ENCODE data around the gene DTNB. TPM values are rescaled to one million over a fixed set of nuclear protein-coding genes. Genes with fewer than 3 reads are reported as not detected.

Gene DTNB
- total RNA-seq, 1 experiment from 2014 or later, result 51.9 TPM

DNA sequence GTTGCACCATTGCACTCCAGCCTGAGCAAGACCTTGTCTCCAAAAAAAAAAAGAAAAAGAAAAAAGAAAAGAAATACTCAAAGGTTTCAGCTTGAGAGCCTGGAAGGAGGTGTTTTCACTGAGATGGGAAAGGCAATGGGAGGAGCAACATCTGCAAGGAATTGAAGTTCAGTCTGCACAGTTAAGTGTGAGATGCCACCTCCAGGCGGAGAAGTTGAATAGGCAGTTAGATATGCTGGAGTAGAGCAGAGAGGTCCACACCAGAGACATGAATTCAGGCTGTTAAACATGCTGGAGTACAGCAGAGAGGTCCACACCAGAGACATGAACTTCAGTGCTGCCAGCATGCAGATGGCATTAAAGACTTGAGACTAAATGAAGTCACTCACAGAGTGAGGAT is 41.4 kb upstream of the DTNB start:
- intact Hi-C loops (cut with micrococcal nuclease; ENCODE audit: unreplicated experiment), result no loop called here
- H3F3A ChIP-seq (ENCODE audit: insufficient read depth, low read depth), result no peaks in the 10 kb centered on the region; the same call in 1 of the 2 replicates
- POLR2A ChIA-PET (ENCODE audit: unreplicated experiment), result interaction anchor here (0.5 kb wide), 1 partner anchor 71 kb away, joined by 3 read pairs; no protein-coding TSS in a partner anchor
- no peaks in the 10 kb centered on the region for H4K20me1 ChIP-seq (ENCODE audit: insufficient read depth)
- no peak overlapping the region for H3K4me3 ChIP-seq
- H3K36me3 ChIP-seq (ENCODE audit: low read depth), result no peaks in the 10 kb centered on the region
- H3K27me3 ChIP-seq (ENCODE audit: insufficient read depth, low read depth), result no peaks in the 10 kb centered on the region
- TF ChIP-seq, protein P1, sequence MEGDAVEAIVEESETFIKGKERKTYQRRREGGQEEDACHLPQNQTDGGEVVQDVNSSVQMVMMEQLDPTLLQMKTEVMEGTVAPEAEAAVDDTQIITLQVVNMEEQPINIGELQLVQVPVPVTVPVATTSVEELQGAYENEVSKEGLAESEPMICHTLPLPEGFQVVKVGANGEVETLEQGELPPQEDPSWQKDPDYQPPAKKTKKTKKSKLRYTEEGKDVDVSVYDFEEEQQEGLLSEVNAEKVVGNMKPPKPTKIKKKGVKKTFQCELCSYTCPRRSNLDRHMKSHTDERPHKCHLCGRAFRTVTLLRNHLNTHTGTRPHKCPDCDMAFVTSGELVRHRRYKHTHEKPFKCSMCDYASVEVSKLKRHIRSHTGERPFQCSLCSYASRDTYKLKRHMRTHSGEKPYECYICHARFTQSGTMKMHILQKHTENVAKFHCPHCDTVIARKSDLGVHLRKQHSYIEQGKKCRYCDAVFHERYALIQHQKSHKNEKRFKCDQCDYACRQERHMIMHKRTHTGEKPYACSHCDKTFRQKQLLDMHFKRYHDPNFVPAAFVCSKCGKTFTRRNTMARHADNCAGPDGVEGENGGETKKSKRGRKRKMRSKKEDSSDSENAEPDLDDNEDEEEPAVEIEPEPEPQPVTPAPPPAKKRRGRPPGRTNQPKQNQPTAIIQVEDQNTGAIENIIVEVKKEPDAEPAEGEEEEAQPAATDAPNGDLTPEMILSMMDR (conservative IDR thresholded peaks at IDR 0.05), result no peak; the same call in 1 of the 2 replicates
- TF ChIP-seq EZH2 (IDR thresholded peaks at IDR 0.05; ENCODE audit: low read depth), result no peak
- no peaks in the 10 kb centered on the region for H3K9me2 ChIP-seq (ENCODE audit: insufficient read depth)
- peak in 1 of 2 experiments; percentile 54 for DNase-seq
- no peaks in the 10 kb centered on the region for H3K4me1 ChIP-seq (replicated peaks; ENCODE audit: insufficient read depth)
- H3K9me3 ChIP-seq (ENCODE audit: insufficient read depth, low read depth), result no peaks in the 10 kb centered on the region; the same call in 1 of the 2 replicates
- H3K27ac ChIP-seq, result no peak overlapping the region
- CTCF ChIA-PET, result no interaction called here
- no peaks in the 10 kb centered on the region for H3K79me2 ChIP-seq (ENCODE audit: low read depth)
- no peak overlapping the region for H2AFZ ChIP-seq
- no TSS peak for BruUV-seq (replicated peaks)
- no peak overlapping the region for H3K4me2 ChIP-seq

DNA sequence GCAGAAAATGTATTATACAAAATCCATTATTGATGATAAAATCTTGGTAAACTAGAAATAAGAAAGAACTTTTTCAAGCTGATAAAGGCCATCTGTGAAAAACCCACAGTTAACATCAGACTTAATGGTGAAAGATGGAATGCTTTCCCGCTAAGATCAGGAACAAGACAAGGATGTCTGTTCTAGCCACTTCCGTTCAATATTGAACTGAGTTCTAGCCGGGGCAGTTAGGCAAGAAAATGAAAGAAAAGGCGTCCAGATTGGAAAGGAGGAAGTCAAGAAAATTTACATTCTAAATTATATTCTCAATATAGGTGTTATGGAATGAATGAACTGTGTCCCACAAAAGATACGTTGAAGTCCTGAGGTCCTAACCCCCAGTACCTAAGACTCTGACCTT is 39.1 kb upstream of the DTNB start:
- no peak for TF ChIP-seq EZH2 (IDR thresholded peaks at IDR 0.05; ENCODE audit: low read depth)
- TF ChIP-seq, protein P1 (conservative IDR thresholded peaks at IDR 0.05), result no peak
- ChIA-PET CTCF (no interaction called here), POLR2A (ENCODE audit: unreplicated experiment) (no interaction called here)
- Histone ChIP-seq H3K79me2 (ENCODE audit: low read depth) (no peaks in the 10 kb centered on the region), H3K4me3 (no peak overlapping the region), H3K36me3 (ENCODE audit: low read depth) (no peaks in the 10 kb centered on the region), H3K27ac (no peak overlapping the region), H3K27me3 (ENCODE audit: insufficient read depth, low read depth) (no peaks in the 10 kb centered on the region), H3K9me3 (ENCODE audit: insufficient read depth, low read depth) (no peaks in the 10 kb centered on the region; the same call in 1 of the 2 replicates), H3K4me1 (replicated peaks; ENCODE audit: insufficient read depth) (peaks cover 9% of the 10 kb centered on the region; the same call in 1 of the 2 replicates), H3K9me2 (ENCODE audit: insufficient read depth) (no peaks in the 10 kb centered on the region), H2AFZ (no peak overlapping the region), H4K20me1 (ENCODE audit: insufficient read depth) (no peaks in the 10 kb centered on the region), H3K4me2 (no peak overlapping the region), H3F3A (ENCODE audit: insufficient read depth, low read depth) (peaks cover 11% of the 10 kb centered on the region)
- intact Hi-C loops (cut with micrococcal nuclease; ENCODE audit: unreplicated experiment), result no loop called here
- DNase-seq, result no peak
- no TSS peak for BruUV-seq (replicated peaks)

DNA sequence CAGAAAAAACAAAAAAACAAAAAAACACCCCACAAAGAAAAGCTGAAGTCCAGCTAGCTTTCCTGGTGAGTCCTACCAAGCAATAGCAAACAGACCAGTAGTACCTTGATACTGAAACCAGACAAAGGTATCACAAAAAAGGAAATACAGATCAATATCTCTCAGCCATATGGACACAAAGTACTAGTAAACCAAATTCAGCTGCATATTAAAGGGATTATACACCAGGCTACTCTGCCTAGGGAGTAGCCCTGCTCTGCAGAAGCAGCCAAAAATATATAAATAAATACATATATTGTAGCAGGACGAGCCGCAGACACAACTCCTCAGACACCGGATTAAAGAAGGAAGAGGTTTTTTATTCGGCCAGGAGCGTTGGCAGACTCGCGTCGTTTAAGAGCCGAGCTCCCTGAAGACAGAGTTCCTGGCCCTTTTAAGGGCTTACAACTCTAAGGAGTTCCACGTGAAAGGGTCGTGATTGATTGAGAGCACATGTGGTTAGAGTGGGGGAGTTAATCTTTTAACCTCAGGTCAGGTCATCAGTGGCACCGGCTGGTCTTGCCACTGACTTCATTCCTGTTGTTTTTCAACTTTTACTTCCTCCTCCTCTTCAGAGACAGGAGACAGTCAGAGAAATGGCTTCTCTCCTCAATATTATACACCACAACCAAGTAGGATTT is 38.4 kb upstream of the DTNB start:
- TF ChIP-seq, protein P1 (conservative IDR thresholded peaks at IDR 0.05), result no peak
- no peak for TF ChIP-seq EZH2 (IDR thresholded peaks at IDR 0.05; ENCODE audit: low read depth)
- Histone ChIP-seq H2AFZ (no peak overlapping the region), H3K79me2 (ENCODE audit: low read depth) (no peaks in the 10 kb centered on the region), H3K4me3 (no peak overlapping the region), H3K9me3 (ENCODE audit: insufficient read depth, low read depth) (no peaks in the 10 kb centered on the region; the same call in 1 of the 2 replicates), H4K20me1 (ENCODE audit: insufficient read depth) (no peaks in the 10 kb centered on the region), H3K9me2 (ENCODE audit: insufficient read depth) (no peaks in the 10 kb centered on the region), H3F3A (ENCODE audit: insufficient read depth, low read depth) (peaks cover 16% of the 10 kb centered on the region), H3K36me3 (ENCODE audit: low read depth) (no peaks in the 10 kb centered on the region), H3K27me3 (ENCODE audit: insufficient read depth, low read depth) (no peaks in the 10 kb centered on the region), H3K27ac (no peak overlapping the region), H3K4me2 (no peak overlapping the region), H3K4me1 (replicated peaks; ENCODE audit: insufficient read depth) (peaks cover 9% of the 10 kb centered on the region; the same call in 1 of the 2 replicates)
- ChIA-PET CTCF (no interaction called here), POLR2A (ENCODE audit: unreplicated experiment) (no interaction called here)
- BruUV-seq (replicated peaks), result no TSS peak
- DNase-seq, result no peak
- intact Hi-C loops (cut with micrococcal nuclease; ENCODE audit: unreplicated experiment), result no loop called here

Data from PC-9 (cell line).